Measurements from ENCODE around the gene KCNMB1.

Gene KCNMB1

DNA sequence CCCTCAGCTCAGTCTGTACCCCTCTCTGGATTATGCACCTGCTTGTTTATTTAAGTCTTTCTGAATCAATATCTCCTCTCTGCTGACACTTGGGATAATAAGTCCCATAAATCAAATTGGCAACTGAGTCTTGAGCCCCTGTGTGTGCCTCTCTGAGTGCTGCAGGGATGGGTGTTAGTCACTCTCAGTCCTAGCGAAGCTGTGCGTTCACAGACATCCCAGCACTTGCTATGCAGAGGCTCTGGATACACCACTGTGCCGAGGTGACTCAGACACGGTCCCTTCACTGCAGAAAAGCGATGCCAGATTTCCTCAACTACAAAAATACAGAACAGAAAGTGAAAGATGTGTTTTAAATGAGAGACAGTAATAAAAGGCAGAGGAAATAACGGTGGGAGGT, 4.1 kb upstream of the KCNMB1 start:
- no peak overlapping the region for H3K27ac ChIP-seq
- TF ChIP-seq ZFX (IDR thresholded peaks at IDR 0.05) = no peak
- TF ChIP-seq, protein P1, sequence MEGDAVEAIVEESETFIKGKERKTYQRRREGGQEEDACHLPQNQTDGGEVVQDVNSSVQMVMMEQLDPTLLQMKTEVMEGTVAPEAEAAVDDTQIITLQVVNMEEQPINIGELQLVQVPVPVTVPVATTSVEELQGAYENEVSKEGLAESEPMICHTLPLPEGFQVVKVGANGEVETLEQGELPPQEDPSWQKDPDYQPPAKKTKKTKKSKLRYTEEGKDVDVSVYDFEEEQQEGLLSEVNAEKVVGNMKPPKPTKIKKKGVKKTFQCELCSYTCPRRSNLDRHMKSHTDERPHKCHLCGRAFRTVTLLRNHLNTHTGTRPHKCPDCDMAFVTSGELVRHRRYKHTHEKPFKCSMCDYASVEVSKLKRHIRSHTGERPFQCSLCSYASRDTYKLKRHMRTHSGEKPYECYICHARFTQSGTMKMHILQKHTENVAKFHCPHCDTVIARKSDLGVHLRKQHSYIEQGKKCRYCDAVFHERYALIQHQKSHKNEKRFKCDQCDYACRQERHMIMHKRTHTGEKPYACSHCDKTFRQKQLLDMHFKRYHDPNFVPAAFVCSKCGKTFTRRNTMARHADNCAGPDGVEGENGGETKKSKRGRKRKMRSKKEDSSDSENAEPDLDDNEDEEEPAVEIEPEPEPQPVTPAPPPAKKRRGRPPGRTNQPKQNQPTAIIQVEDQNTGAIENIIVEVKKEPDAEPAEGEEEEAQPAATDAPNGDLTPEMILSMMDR (conservative IDR thresholded peaks at IDR 0.05) = no peak

DNA sequence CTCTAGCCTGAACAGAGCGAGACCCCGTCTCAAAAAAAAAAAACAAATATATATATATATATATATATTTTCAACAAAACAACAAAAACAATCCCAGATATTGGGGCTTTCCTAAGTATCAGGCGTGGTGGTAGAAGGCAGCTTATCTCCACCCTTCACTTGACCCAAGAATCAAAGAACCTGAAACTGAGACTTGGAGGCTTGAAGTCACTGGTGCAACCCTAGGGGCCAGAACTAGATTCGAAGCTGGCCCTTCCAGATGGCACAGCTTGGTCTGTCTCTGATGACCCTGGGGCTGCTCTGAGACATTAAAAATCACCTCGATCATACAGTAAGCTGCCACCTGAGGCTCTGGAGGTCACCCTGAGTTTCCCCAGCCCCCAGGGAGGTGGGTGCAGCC, 1.3 kb upstream of the KCNMB1 start:
- TF ChIP-seq, protein P1 (conservative IDR thresholded peaks at IDR 0.05) = no peak
- no peak for TF ChIP-seq ZFX (IDR thresholded peaks at IDR 0.05)
- no peak overlapping the region for H3K27ac ChIP-seq

DNA sequence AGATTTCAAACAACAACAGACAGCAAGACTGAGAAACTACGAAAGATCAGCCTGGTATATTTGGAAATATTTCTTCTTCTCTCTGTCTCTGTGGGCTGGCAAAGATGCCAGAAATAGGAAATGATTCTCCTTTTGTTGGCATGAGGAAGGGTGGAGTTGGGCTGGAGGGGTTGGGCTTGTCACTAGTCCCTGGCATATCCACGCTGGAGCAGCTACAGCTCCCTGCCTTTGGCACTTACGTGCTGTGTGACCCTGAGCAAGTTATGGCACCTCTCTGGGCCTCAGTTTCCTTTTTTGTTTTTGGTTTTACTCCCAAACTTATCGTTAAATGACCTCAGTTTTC, 354 bp upstream of the KCNMB1 start:
- no peak overlapping the region for H3K27ac ChIP-seq
- TF ChIP-seq, protein P1 (conservative IDR thresholded peaks at IDR 0.05) = no peak
- TF ChIP-seq ZFX (IDR thresholded peaks at IDR 0.05) = no peak

DNA sequence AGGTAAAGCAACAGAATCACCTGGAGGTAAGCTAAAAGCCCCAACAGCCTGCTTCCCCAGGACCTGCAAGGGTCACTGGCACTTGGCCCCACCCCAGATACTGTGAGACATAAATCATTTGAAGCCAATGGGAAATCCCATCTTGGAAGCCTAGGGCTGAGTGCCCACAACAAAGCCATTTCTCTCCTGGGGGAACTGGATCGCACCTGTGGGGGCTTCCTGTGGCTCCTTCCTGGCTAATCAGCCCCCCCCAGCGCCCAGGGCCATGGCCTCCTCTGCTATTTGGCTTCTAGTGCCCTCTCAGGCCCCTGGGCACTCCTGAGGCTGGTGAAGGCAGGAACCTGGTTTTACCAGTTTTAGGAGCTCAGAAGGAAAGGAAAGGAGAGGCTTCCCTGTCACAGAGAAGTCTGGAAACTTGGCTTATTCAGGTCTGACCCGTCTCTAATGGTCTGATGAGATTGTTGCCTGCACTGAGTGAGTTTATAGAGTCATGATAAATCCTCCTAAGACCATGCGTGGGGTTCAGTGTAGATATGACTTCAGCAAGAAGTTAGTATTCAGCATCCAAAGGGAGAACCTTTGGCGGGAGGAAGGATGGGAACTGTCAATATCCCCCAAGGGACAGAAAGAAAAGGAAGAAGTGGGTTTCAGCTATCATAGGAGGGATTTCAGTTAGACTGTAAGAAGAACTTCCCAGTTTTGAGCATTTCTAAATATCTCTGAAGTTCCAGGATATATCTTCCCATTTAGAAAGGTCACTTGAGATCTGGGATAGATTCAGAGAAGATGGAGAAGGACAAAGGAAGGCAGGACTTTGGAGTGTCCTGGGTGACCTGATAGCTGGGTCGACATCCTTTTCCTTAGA, 1.2 kb downstream of the KCNMB1 start:
- no peak overlapping the region for H3K27ac ChIP-seq
- no peak for TF ChIP-seq ZFX (IDR thresholded peaks at IDR 0.05)
- TF ChIP-seq, protein P1 (conservative IDR thresholded peaks at IDR 0.05) = no peak

DNA sequence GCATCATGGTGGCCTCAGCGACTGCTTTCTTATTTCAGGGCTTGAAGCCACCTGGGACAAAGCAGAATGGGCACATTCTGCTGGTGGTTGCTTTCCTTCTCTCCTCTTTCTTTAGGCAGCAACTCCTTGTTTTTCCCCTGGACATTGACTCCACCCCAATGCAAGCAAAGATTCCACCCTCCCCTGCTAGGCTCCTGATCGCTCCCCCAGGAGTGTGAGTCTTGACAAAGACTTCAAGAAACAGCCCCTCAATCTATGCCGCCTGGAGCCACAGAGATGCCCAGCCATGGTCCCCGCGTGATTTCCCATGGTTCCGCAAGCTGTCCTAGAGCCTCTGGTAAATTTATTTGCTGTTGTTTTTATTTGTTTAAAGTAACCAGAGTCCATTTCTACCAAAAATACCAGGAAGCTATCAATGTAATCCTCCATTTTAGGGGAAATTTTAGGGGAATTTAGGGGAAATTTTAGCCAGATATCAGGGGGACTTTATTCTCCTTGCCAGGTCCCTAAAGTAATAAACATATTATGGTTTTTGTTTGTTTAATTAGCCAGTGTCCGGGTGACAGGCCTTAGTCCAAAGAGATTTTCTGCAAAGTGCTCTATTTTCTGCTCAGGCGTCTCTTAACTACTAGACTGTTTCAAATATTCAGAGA, 2.3 kb downstream of the KCNMB1 start:
- H3K27ac ChIP-seq = no peak overlapping the region
- no peak for TF ChIP-seq ZFX (IDR thresholded peaks at IDR 0.05)
- TF ChIP-seq, protein P1 (conservative IDR thresholded peaks at IDR 0.05) = no peak

DNA sequence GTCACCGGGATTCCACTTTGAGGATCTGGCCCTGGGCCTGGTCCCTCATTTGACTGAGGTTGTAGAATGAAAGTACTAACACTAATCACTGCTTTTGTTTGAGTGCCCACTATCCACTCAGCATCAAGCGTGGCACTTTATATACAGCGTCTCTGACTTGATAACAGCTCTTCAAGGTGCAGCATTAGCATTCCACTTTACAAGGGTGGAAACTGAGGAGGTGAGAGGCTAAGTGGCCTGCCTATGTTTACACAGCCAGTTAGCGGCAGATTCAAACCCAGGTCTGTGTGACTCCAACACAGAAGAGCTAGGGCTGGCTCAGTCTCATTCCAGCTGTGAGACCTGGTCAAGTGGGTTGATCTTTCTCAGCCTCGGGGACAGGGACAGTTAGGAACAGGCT, 5.9 kb downstream of the KCNMB1 start:
- no peak overlapping the region for H3K27ac ChIP-seq
- TF ChIP-seq ZFX (IDR thresholded peaks at IDR 0.05) = no peak
- TF ChIP-seq, protein P1 (conservative IDR thresholded peaks at IDR 0.05) = no peak

DNA sequence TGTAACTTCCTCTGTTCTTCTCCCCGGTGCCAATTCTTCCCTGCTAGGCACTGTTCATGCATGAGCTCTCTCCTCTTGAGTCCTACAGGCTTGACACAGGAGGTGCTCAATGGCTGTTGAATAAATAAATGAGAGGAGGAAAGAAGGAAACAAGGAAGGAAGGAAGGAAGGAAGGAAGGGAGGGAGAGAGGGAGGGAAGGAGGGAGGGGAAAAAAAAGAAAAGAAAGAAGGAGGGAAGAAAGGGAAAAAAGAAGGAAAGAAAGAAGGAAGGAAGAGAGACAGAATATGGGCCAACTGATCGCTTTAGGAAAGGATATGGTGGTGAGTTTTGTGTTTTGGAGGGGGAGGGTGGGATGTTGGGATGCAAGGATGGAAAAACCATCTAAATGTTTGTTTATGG, 6.4 kb downstream of the KCNMB1 start:
- no peak for TF ChIP-seq ZFX (IDR thresholded peaks at IDR 0.05)
- TF ChIP-seq, protein P1 (conservative IDR thresholded peaks at IDR 0.05) = no peak
- H3K27ac ChIP-seq = no peak overlapping the region

All from C4-2B (cell line).